HepG2 (cell line): Measurements from ENCODE around the gene RPS27L. TPM values are rescaled to one million over a fixed set of nuclear protein-coding genes. Genes with fewer than 3 reads are reported as not detected.

Source experiments
- ARNTL ChIP-seq: sonication (generic); formaldehyde crosslinking; IDR thresholded peaks from 2 replicates; pipeline ENCODE4 v1.4.0; 2020; ENCODE audit warnings: mild to moderate bottlenecking, missing genetic modification reagents
- GATAD1 ChIP-seq: IDR thresholded peaks from 2 replicates; pipeline ENCODE4 v1.6.1; 2016; ENCODE audit warnings: missing genetic modification reagents, missing compliant biosample characterization
- HDAC2 ChIP-seq: sonication (generic); formaldehyde crosslinking; IDR thresholded peaks from 2 replicates; pipeline ENCODE4 v1.4.0; 2020; ENCODE audit warnings: missing genetic modification reagents
- IRF2 ChIP-seq: IDR thresholded peaks from 2 replicates; pipeline ENCODE4 v1.6.1; 2018; ENCODE audit warnings: missing genetic modification reagents, missing compliant biosample characterization
- IRX3 ChIP-seq: sonication (generic); formaldehyde crosslinking; IDR thresholded peaks from 2 replicates; pipeline ENCODE4 v1.8.1; 2023; ENCODE audit warnings: mild to moderate bottlenecking, low read depth, missing genetic modification reagents, borderline replicate concordance
- NBN ChIP-seq: fragments of 450-650 bp; conservative IDR thresholded peaks from 2 replicates; pipeline ENCODE4 v1.6.1; 2017
- PHF5A ChIP-seq: IDR thresholded peaks from one replicate; pipeline ENCODE4 v1.6.1; 2018; ENCODE audit warnings: low read depth, missing genetic modification reagents; ENCODE audit not compliant: unreplicated experiment
- POGZ ChIP-seq: sonication (generic); formaldehyde crosslinking; IDR thresholded peaks from 2 replicates; pipeline ENCODE4 v1.4.0; 2020; ENCODE audit warnings: mild to moderate bottlenecking, missing genetic modification reagents
- PRMT3 ChIP-seq: sonication (generic); formaldehyde crosslinking; IDR thresholded peaks from 2 replicates; pipeline ENCODE4 v1.8.1; 2022; ENCODE audit warnings: low read depth, mild to moderate bottlenecking, moderate library complexity, missing genetic modification reagents, borderline replicate concordance
- SALL1 ChIP-seq: sonication (generic); formaldehyde crosslinking; IDR thresholded peaks from 2 replicates; pipeline ENCODE4 v1.8.0; 2022; ENCODE audit warnings: mild to moderate bottlenecking, missing genetic modification reagents
- SNAI1 ChIP-seq: sonication (generic); formaldehyde crosslinking; IDR thresholded peaks from 2 replicates; pipeline ENCODE4 v1.5.0; 2020; ENCODE audit warnings: mild to moderate bottlenecking, missing genetic modification reagents, borderline replicate concordance
- SP4 ChIP-seq: sonication (generic); formaldehyde crosslinking; IDR thresholded peaks from 2 replicates; pipeline ENCODE4 v1.8.1; 2023; ENCODE audit warnings: mild to moderate bottlenecking, missing genetic modification reagents
- TAF15 ChIP-seq: fragments of 200-400 bp; formaldehyde crosslinking; IDR thresholded peaks from one replicate; pipeline ENCODE4 v1.6.1; 2018; ENCODE audit warnings: mild to moderate bottlenecking, low read depth, low read length; ENCODE audit not compliant: poor library complexity, severe bottlenecking
- ZKSCAN1 ChIP-seq: fragments of 150-350 bp; IDR thresholded peaks from 2 replicates; pipeline ENCODE4 v1.6.1; 2014; ENCODE audit warnings: low read length
- ZNF20 ChIP-seq: sonication (generic); formaldehyde crosslinking; IDR thresholded peaks from 2 replicates; pipeline ENCODE4 v1.4.0; 2020; ENCODE audit warnings: mild to moderate bottlenecking, moderate library complexity, missing genetic modification reagents
- ZNF619 ChIP-seq: sonication (generic); formaldehyde crosslinking; IDR thresholded peaks from 2 replicates; pipeline ENCODE4 v1.4.0; 2020; ENCODE audit warnings: mild to moderate bottlenecking, missing genetic modification reagents
- polyA plus RNA-seq, 8 experiments: library from polyadenylated mRNA; depleted of rRNA in 3 of 8; stranded (reverse) in 7 of 8; unstranded in 1 of 8; fragments of >200 nt; fragmentation: Illumina TruSeq in 4 of 8; extraction: Trizol in 4 of 8; gene quantifications; 2 replicates each; pipeline versions ENCODE4 v1.2.1 to v1.2.3, GENCODE V29; 2011 to 2016; ENCODE audit warnings: low read depth in 4 of 8, missing spikeins in 1 of 8, mixed read lengths in 1 of 8; ENCODE audit not compliant: insufficient read depth in 1 of 8
- total RNA-seq, 5 experiments: library from RNA; depleted of rRNA; stranded (reverse); fragments of >200 nt; fragmentation: Illumina TruSeq; extraction: Trizol; gene quantifications; 2 replicates each; pipeline ENCODE4 v1.2.3, GENCODE V29; 2016; ENCODE audit warnings: low read depth in 1 of 5
- TF ChIP-seq, protein P1 (sequence below): sonication (generic); formaldehyde crosslinking; IDR thresholded peaks from 2 replicates; pipeline ENCODE4 v1.5.1; 2020; ENCODE audit warnings: mild to moderate bottlenecking, missing genetic modification reagents, moderate library complexity
- TF ChIP-seq, protein P2 (sequence below): sonication (generic); formaldehyde crosslinking; IDR thresholded peaks from 2 replicates; pipeline ENCODE4 v1.4.0; 2020; ENCODE audit warnings: missing genetic modification reagents
- TF ChIP-seq, protein P3 (sequence below): sonication (generic); formaldehyde crosslinking; IDR thresholded peaks from 2 replicates; pipeline ENCODE4 v1.5.0; 2020; ENCODE audit warnings: mild to moderate bottlenecking, missing genetic modification reagents
- TF ChIP-seq, protein P4 (sequence below): sonication (generic); formaldehyde crosslinking; IDR thresholded peaks from 2 replicates; pipeline ENCODE4 v1.5.1; 2020; ENCODE audit warnings: mild to moderate bottlenecking, missing genetic modification reagents, moderate library complexity

The RPS27L gene
- total and polyA plus RNA-seq, 2 of the 13 experiments (the other 11 are each of a cell fraction or from before 2014, with no cell fraction given), result 231 to 433 TPM

DNA sequence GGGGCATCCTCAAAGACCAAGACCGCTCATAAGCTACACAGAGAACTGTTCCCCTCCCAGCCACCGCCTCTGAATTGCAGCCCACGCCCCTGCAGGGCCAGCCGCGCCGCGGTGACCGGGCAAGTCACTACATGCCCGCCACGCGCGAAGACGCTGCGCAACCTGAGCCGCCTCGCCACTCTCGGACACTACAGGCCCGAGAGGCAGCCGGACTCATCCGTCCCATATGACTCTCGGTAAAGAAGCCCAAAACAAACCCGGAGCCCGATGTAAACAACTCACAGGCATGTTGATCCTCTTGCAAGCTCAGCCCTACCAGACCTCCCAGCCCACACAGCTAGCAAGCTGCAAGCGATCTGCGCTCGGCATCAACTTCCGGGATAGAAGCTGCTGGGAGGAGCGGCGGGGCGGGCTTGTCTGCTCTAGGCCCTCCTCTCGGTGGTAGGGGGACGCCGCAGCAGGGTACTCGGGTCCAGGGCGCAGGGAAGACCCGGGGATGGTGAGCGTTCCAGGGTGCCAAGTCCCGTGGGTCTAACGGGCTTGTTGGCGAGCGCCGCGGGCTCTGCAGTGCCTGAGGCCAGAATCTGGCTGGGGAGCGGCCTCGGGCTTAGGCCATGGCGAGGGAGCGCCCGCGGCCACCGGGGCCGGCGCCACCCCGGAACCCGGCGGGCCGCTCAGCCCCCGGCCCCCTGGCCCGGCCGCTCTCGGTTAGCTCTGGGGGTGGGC, at the start of gene RPS27L (continued):
- TF ChIP-seq, protein P1, sequence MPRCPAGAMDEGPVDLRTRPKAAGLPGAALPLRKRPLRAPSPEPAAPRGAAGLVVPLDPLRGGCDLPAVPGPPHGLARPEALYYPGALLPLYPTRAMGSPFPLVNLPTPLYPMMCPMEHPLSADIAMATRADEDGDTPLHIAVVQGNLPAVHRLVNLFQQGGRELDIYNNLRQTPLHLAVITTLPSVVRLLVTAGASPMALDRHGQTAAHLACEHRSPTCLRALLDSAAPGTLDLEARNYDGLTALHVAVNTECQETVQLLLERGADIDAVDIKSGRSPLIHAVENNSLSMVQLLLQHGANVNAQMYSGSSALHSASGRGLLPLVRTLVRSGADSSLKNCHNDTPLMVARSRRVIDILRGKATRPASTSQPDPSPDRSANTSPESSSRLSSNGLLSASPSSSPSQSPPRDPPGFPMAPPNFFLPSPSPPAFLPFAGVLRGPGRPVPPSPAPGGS (CRISPR knock-in tag), result peak; percentile 62; the same call in 1 of the 2 replicates
- TF ChIP-seq TAF15 (no peak), GATAD1 (CRISPR knock-in tag) (peak; percentile 83), SNAI1 (CRISPR knock-in tag) (0 out of 2 replicates have a peak, but pooled peaks have one; percentile 73), PRMT3 (no peak), NBN (no peak), ARNTL (no peak), HDAC2 (peak; percentile 86), ZNF20 (CRISPR knock-in tag) (no peak), ZNF619 (no peak), IRX3 (CRISPR knock-in tag) (peak; percentile 68; the same call in 1 of the 2 replicates), POGZ (CRISPR knock-in tag) (peak; percentile 30; the same call in 1 of the 2 replicates), SALL1 (peak; percentile 93), IRF2 (CRISPR knock-in tag) (peak; percentile 73; the same call in 1 of the 2 replicates), SP4 (CRISPR knock-in tag) (peak; percentile 85), ZKSCAN1 (no peak), PHF5A (peak; percentile 38)
- TF ChIP-seq, protein P2, sequence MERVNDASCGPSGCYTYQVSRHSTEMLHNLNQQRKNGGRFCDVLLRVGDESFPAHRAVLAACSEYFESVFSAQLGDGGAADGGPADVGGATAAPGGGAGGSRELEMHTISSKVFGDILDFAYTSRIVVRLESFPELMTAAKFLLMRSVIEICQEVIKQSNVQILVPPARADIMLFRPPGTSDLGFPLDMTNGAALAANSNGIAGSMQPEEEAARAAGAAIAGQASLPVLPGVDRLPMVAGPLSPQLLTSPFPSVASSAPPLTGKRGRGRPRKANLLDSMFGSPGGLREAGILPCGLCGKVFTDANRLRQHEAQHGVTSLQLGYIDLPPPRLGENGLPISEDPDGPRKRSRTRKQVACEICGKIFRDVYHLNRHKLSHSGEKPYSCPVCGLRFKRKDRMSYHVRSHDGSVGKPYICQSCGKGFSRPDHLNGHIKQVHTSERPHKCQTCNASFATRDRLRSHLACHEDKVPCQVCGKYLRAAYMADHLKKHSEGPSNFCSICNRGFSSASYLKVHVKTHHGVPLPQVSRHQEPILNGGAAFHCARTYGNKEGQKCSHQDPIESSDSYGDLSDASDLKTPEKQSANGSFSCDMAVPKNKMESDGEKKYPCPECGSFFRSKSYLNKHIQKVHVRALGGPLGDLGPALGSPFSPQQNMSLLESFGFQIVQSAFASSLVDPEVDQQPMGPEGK (CRISPR knock-in tag), result peak; percentile 78
- TF ChIP-seq, protein P3, sequence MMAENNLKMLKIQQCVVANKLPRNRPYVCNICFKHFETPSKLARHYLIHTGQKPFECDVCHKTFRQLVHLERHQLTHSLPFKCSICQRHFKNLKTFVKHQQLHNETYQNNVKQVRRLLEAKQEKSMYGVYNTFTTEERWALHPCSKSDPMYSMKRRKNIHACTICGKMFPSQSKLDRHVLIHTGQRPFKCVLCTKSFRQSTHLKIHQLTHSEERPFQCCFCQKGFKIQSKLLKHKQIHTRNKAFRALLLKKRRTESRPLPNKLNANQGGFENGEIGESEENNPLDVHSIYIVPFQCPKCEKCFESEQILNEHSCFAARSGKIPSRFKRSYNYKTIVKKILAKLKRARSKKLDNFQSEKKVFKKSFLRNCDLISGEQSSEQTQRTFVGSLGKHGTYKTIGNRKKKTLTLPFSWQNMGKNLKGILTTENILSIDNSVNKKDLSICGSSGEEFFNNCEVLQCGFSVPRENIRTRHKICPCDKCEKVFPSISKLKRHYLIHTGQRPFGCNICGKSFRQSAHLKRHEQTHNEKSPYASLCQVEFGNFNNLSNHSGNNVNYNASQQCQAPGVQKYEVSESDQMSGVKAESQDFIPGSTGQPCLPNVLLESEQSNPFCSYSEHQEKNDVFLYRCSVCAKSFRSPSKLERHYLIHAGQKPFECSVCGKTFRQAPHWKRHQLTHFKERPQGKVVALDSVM, result no peak; the same call in 1 of the 2 replicates
- TF ChIP-seq, protein P4, sequence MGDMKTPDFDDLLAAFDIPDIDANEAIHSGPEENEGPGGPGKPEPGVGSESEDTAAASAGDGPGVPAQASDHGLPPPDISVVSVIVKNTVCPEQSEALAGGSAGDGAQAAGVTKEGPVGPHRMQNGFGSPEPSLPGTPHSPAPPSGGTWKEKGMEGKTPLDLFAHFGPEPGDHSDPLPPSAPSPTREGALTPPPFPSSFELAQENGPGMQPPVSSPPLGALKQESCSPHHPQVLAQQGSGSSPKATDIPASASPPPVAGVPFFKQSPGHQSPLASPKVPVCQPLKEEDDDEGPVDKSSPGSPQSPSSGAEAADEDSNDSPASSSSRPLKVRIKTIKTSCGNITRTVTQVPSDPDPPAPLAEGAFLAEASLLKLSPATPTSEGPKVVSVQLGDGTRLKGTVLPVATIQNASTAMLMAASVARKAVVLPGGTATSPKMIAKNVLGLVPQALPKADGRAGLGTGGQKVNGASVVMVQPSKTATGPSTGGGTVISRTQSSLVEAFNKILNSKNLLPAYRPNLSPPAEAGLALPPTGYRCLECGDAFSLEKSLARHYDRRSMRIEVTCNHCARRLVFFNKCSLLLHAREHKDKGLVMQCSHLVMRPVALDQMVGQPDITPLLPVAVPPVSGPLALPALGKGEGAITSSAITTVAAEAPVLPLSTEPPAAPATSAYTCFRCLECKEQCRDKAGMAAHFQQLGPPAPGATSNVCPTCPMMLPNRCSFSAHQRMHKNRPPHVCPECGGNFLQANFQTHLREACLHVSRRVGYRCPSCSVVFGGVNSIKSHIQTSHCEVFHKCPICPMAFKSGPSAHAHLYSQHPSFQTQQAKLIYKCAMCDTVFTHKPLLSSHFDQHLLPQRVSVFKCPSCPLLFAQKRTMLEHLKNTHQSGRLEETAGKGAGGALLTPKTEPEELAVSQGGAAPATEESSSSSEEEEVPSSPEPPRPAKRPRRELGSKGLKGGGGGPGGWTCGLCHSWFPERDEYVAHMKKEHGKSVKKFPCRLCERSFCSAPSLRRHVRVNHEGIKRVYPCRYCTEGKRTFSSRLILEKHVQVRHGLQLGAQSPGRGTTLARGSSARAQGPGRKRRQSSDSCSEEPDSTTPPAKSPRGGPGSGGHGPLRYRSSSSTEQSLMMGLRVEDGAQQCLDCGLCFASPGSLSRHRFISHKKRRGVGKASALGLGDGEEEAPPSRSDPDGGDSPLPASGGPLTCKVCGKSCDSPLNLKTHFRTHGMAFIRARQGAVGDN, result peak; percentile 86
